A549 treated with AZD9567 at 1 μM for 4 hours (cell line): ENCODE measurements around the gene OSBP. TPM values are rescaled to one million over a fixed set of nuclear protein-coding genes. Genes with fewer than 3 reads are reported as not detected.

Experiments used
- total RNA-seq: library from RNA; stranded (reverse); fragments of 200-300 nt; extraction: Qiagen RNA extraction; gene quantifications from 5 replicates; pipeline ENCODE4 v1.2.3, GENCODE V29; 2022; ENCODE audit not compliant: insufficient read depth

Gene OSBP, protein sequence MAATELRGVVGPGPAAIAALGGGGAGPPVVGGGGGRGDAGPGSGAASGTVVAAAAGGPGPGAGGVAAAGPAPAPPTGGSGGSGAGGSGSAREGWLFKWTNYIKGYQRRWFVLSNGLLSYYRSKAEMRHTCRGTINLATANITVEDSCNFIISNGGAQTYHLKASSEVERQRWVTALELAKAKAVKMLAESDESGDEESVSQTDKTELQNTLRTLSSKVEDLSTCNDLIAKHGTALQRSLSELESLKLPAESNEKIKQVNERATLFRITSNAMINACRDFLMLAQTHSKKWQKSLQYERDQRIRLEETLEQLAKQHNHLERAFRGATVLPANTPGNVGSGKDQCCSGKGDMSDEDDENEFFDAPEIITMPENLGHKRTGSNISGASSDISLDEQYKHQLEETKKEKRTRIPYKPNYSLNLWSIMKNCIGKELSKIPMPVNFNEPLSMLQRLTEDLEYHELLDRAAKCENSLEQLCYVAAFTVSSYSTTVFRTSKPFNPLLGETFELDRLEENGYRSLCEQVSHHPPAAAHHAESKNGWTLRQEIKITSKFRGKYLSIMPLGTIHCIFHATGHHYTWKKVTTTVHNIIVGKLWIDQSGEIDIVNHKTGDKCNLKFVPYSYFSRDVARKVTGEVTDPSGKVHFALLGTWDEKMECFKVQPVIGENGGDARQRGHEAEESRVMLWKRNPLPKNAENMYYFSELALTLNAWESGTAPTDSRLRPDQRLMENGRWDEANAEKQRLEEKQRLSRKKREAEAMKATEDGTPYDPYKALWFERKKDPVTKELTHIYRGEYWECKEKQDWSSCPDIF
- total RNA-seq, result 28.6 to 30.7 TPM (median 29.6 TPM) in 5 replicates

DNA sequence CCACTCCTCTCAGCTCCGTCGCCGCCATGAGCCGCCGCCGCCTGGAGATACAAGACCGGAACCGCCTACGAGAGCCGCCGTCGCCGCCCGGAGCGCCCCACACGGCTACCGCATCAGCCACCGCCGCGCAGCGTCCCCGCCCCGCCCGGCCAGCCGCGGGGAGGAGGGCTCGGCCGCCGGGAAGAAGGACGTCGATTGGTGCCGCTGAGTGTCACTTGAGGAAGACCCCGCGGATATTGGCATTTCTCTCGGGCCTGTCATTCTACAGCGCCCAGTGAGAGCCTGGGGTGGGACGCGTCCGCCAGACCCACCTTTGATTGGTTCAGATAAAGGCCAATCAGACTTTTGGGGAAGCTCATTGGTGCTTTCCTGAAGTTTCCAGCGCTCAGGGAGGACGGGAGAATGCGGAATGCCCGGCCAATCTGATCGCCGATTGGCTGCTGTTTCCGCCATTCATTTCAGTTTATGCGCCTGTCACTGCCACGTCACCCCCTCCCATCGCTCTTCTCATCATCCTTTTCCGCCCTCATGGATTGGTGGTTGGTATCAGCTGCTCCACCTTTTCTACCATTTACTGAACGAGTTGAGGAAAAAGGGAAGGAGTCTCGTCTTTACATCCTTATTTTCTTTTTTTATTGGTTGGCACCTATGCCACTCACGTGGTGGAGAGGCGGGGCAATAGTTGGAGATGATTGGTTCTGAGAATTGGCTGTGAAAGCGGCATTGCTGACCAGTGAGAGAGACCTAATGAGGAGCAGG, at the start of gene OSBP:
TSS of gene OSBP (minus strand) at position 138 of the 759 bp plus-strand sequence. CDS start at position 28, 110 bp downstream.

Other genes starting within 250 kb of the OSBP start
- gene OR5A2, start 189.4 kb downstream of the OSBP start, total RNA-seq, result not detected in 5 replicates
- not detected in 5 replicates for gene OR5A1, start 179.3 kb downstream of the OSBP start, total RNA-seq
- gene OR4D6, start 158.8 kb downstream of the OSBP start, total RNA-seq, result not detected in 5 replicates
- not detected in 5 replicates for gene OR4D10, start 142.5 kb downstream of the OSBP start, total RNA-seq
- not detected in 5 replicates for gene OR4D11, start 112.2 kb downstream of the OSBP start, total RNA-seq
- not detected in 5 replicates for gene OR4D9, start 104.2 kb downstream of the OSBP start, total RNA-seq
- gene PATL1, start 53.3 kb upstream of the OSBP start, total RNA-seq, result 41.1 to 51.4 TPM (median 45.7 TPM) in 5 replicates
- not detected in 5 replicates for gene OR10V1, start 98.1 kb upstream of the OSBP start, total RNA-seq
- gene STX3, start 139.6 kb upstream of the OSBP start, total RNA-seq, result 19.7 to 26.4 TPM (median 23.3 TPM) in 5 replicates
- gene MRPL16, start 195.0 kb upstream of the OSBP start, total RNA-seq, result 63.5 to 82.2 TPM (median 66.3 TPM) in 5 replicates
- not detected in 5 replicates for gene CBLIF, start 229.7 kb upstream of the OSBP start, total RNA-seq